Transverse colon (tissue), 4 donors: Measurements from ENCODE around the gene MPPED1. TPM values are rescaled to one million over a fixed set of nuclear protein-coding genes. Genes with fewer than 3 reads are reported as not detected.

Experiments used
- DNase-seq: peaks from one replicate; pipeline ENCODE4 v3.0.0-alpha.2; 2019
- H3K27ac ChIP-seq, 4 donors: fragments of 200-600 bp; sonication (generic); 2 replicates each; pipeline ENCODE4 v1.5.1; 2016 to 2018; ENCODE audit warnings: inconsistent platforms in 4 of 4
- H3K27me3 ChIP-seq: fragments of 200-600 bp; sonication (generic); 2 replicates; pipeline ENCODE4 v1.5.1; 2017; ENCODE audit warnings: inconsistent platforms
- H3K36me3 ChIP-seq, 4 donors: fragments of 200-600 bp; sonication (generic); 2 replicates each; pipeline ENCODE4 v1.5.1; 2017 to 2019; ENCODE audit warnings: inconsistent platforms in 4 of 4
- H3K4me1 ChIP-seq, 4 donors: fragments of 200-600 bp; sonication (generic); 2 replicates each; pipeline ENCODE4 v1.5.1; 2017 to 2020; ENCODE audit warnings: inconsistent platforms in 4 of 4
- H3K4me3 ChIP-seq, 4 donors: fragments of 200-600 bp; sonication (generic); 1 replicate in 1 of 4; 2 replicates in 3 of 4; pipeline versions ENCODE4 v1.5.1 to v1.6.1; 2017 to 2019; ENCODE audit warnings: inconsistent platforms in 4 of 4
- H3K9me3 ChIP-seq, 2 donors: fragments of 200-600 bp; sonication (generic); 2 replicates each; pipeline ENCODE4 v1.5.1; 2017 to 2019; ENCODE audit warnings: inconsistent platforms in 2 of 2
- EP300 ChIP-seq: sonication (generic); formaldehyde crosslinking; IDR thresholded peaks from one replicate; pipeline ENCODE4 v1.6.1; 2017; ENCODE audit warnings: antibody characterized with exemption, low read depth
- POLR2A ChIP-seq: fragments of 450-650 bp; IDR thresholded peaks from one replicate; pipeline ENCODE4 v1.6.1; 2016; ENCODE audit warnings: antibody characterized with exemption, mild to moderate bottlenecking, moderate library complexity
- POLR2AphosphoS5 ChIP-seq, 3 donors: sonication (generic); formaldehyde crosslinking; IDR thresholded peaks; one replicate each; pipeline ENCODE4 v1.6.1; 2016; ENCODE audit warnings: antibody characterized with exemption in 3 of 3
- WGBS, 2 donors: methylation state at CpG; one replicate each; pipeline ENCODE4 v1.1.5; 2018; ENCODE audit warnings: low coverage in 1 of 2; 5-methylcytosine and 5-hydroxymethylcytosine counted together
- in situ Hi-C, 4 donors: fragments of 200-750 bp; cut with MboI; loops; one replicate each; pipeline versions ENCODE4 v1.15.0 to v1.15.1; 2017; ENCODE audit warnings: low sequenced_read_pairs in 3 of 4, low pct_ligation_motif_present in 1 of 4, low pct_unique_long_range_greater_than_20kb in 1 of 4
- intact Hi-C: fragments of 100-400 bp; cut with DNase I; formaldehyde crosslinking; loops from one replicate; pipeline ENCODE4 v1.15.1; 2023; ENCODE audit warnings: low total_unique reads
- total RNA-seq, 4 donors: library from RNA; depleted of rRNA; stranded (reverse); fragments of >200 nt; gene quantifications; one replicate each; pipeline ENCODE4 v1.1.0, GENCODE V29; 2016
- TF ChIP-seq, protein P1 (sequence below), 5 experiments: fragments of 200-600 bp in 3 of 5; fragments of 450-650 bp in 2 of 5; sonication (generic) in 3 of 5; IDR thresholded peaks; 1 replicate in 2 of 5; 2 replicates in 3 of 5; pipeline ENCODE4 v1.5.1; 2016 to 2017; ENCODE audit warnings: antibody characterized with exemption in 5 of 5, inconsistent platforms in 3 of 5, mild to moderate bottlenecking in 2 of 5, moderate library complexity in 1 of 5

Gene MPPED1
- total RNA-seq, 4 donors from 2014 or later: not detected

GRCh38 chr22:43521716-43522115 is 109.9 kb downstream of the MPPED1 start:
- Histone ChIP-seq H3K4me3 (no peak overlapping the region), H3K4me1 (no peaks in the 10 kb centered on the region), H3K36me3 (no peaks in the 10 kb centered on the region), H3K9me3 (no peaks in the 10 kb centered on the region), H3K27ac (no peak overlapping the region), H3K27me3 (peaks cover 3% of the 10 kb centered on the region)
- TF ChIP-seq, protein P1, sequence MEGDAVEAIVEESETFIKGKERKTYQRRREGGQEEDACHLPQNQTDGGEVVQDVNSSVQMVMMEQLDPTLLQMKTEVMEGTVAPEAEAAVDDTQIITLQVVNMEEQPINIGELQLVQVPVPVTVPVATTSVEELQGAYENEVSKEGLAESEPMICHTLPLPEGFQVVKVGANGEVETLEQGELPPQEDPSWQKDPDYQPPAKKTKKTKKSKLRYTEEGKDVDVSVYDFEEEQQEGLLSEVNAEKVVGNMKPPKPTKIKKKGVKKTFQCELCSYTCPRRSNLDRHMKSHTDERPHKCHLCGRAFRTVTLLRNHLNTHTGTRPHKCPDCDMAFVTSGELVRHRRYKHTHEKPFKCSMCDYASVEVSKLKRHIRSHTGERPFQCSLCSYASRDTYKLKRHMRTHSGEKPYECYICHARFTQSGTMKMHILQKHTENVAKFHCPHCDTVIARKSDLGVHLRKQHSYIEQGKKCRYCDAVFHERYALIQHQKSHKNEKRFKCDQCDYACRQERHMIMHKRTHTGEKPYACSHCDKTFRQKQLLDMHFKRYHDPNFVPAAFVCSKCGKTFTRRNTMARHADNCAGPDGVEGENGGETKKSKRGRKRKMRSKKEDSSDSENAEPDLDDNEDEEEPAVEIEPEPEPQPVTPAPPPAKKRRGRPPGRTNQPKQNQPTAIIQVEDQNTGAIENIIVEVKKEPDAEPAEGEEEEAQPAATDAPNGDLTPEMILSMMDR (IDR thresholded peaks at IDR 0.05): no peak
- TF ChIP-seq POLR2A (no peak), POLR2AphosphoS5 (IDR thresholded peaks at IDR 0.05) (no peak)
- DNase-seq: no peak
- in situ Hi-C loops (no loop called here), intact Hi-C loops (no loop called here)
- WGBS, 2 donors: 53 to 83% methylated on average over 4 to 6 of the region's 6 CpGs

DNA sequence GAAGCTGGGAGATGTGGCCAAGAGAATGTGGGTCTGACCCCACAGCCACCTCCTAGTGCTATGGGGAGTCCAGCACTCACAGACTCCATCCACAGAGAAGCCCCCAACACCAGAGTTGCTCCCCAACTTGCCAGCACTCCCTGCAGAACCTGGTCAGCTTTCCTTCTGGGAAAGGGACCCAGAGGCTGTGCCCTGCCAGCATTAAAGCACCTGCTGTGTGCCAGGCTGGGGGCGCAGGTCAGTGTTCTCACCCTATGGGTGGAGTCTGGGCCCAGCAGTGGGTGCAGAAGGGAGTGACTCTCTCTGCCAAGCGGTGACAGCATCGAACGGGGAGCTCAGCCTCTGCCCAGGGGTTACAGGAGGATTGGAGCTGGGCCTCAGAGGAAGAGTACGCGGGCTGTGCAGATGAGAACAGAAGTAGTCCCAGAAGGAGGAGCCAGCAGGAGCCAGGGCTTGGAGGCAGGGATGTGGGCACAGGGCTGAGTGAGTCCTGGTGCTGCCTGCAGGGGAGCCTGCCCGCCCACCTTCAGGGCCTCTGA is 114.4 kb downstream of the MPPED1 start:
- no peak for TF ChIP-seq POLR2A
- Histone ChIP-seq H3K36me3 (no peaks in the 10 kb centered on the region), H3K4me1 (no peaks in the 10 kb centered on the region), H3K9me3 (no peaks in the 10 kb centered on the region), H3K27me3 (peaks cover 3% of the 10 kb centered on the region), H3K27ac (no peak overlapping the region), H3K4me3 (no peak overlapping the region)
- in situ Hi-C loops (no loop called here), intact Hi-C loops (no loop called here)
- no peak for DNase-seq
- 80% methylated on average over 7 of the region's 7 CpGs; no CpG with 5 or more reads in 1 of the 2 donors for WGBS, 2 donors

GRCh38 chr22:43526946-43527345 is 115.1 kb downstream of the MPPED1 start:
- in situ Hi-C loops (no loop called here), intact Hi-C loops (no loop called here)
- 85% methylated on average over 5 of the region's 5 CpGs; no CpG with 5 or more reads in 1 of the 2 donors for WGBS, 2 donors
- DNase-seq: no peak
- H3K27ac ChIP-seq: no peak overlapping the region
- no peaks in the 10 kb centered on the region for H3K4me1 ChIP-seq
- no peaks in the 10 kb centered on the region for H3K9me3 ChIP-seq
- H3K36me3 ChIP-seq: no peaks in the 10 kb centered on the region
- TF ChIP-seq POLR2A: no peak
- TF ChIP-seq, protein P1 (IDR thresholded peaks at IDR 0.05): no peak
- no peak for TF ChIP-seq EP300
- TF ChIP-seq POLR2AphosphoS5 (IDR thresholded peaks at IDR 0.05): no peak
- H3K27me3 ChIP-seq: peaks cover 3% of the 10 kb centered on the region
- no peak overlapping the region for H3K4me3 ChIP-seq

- Histone ChIP-seq H3K4me1 (no peaks in the 10 kb centered on the region), H3K36me3 (no peaks in the 10 kb centered on the region), H3K4me3 (no peak overlapping the region), H3K9me3 (no peaks in the 10 kb centered on the region), H3K27me3 (no peaks in the 10 kb centered on the region), H3K27ac (no peak overlapping the region)
- WGBS, 2 donors: 75% methylated on average over 8 to 12 of the region's 12 CpGs
- DNase-seq: no peak
- in situ Hi-C loops (no loop called here), intact Hi-C loops (no loop called here)
- TF ChIP-seq EP300 (no peak), POLR2A (no peak), POLR2AphosphoS5 (IDR thresholded peaks at IDR 0.05) (no peak)
- TF ChIP-seq, protein P1 (IDR thresholded peaks at IDR 0.05): no peak
These were observed 117.0 kb downstream of the MPPED1 start for GRCh38 chr22:43528601-43529360.
